ENCODE results near the gene NFATC4. TPM values are rescaled to one million over a fixed set of nuclear protein-coding genes. Genes with fewer than 3 reads are reported as not detected.

NFATC4 gene
- total and polyA plus RNA-seq, 7 donors: 10.4 to 120 (median 45.1) TPM

- intact Hi-C loops (cut with DNase I): loop anchor here (5.0 kb wide), 1 partner anchor 223 kb away; the partner anchor contains the start of gene EMC9
- 75 to 80% methylated on average over 1 of the region's 1 CpG for WGBS, 2 donors
- Histone ChIP-seq H3K27me3 (no peaks in the 10 kb centered on the region), H3K36me3 (peaks cover 0 to 4% (median 0%) of the 10 kb centered on the region in 4 donors), H3K9me3 (no peaks in the 10 kb centered on the region), H3K4me3 (no peak overlapping the region), H3K27ac (peak overlapping the region; percentile 91 to 99 (median 98)), H3K4me1 (peaks cover 0 to 36% (median 32%) of the 10 kb centered on the region in 4 donors)
- TF ChIP-seq EP300 (IDR thresholded peaks at IDR 0.05): no peak
- no peak for TF ChIP-seq CTCF (IDR thresholded peaks at IDR 0.05)
- TF ChIP-seq POLR2A (IDR thresholded peaks at IDR 0.05): no peak
- no peak for DNase-seq
These were observed 3.1 kb upstream of the NFATC4 start for GRCh38 chr14:24364841-24365240.

GRCh38 chr14:24365600-24366412, 2.2 kb upstream of the NFATC4 start:
- DNase-seq: peak; percentile 95
- H3K27me3 ChIP-seq: no peaks in the 10 kb centered on the region
- peaks cover 0 to 11% (median 0%) of the 10 kb centered on the region in 4 donors for H3K36me3 ChIP-seq
- peak; percentile 87 to 96 (median 94) for TF ChIP-seq CTCF (IDR thresholded peaks at IDR 0.05)
- no peak for TF ChIP-seq EP300 (IDR thresholded peaks at IDR 0.05)
- TF ChIP-seq POLR2AphosphoS5 (IDR thresholded peaks at IDR 0.05): peak in 3 of 4 donors; percentile 28 to 61 (median 58)
- TF ChIP-seq POLR2A (IDR thresholded peaks at IDR 0.05): no peak
- 3 to 7% methylated on average over 28 of the region's 28 CpGs for WGBS, 2 donors
- peak overlapping the region; percentile 69 to 90 (median 80) for H3K4me3 ChIP-seq
- H3K27ac ChIP-seq: peak overlapping the region; percentile 91 to 99 (median 98)
- no peaks in the 10 kb centered on the region for H3K9me3 ChIP-seq
- peaks cover 0 to 45% (median 34%) of the 10 kb centered on the region in 4 donors for H3K4me1 ChIP-seq
- intact Hi-C loops (cut with DNase I): loop anchor here (1.0 to 5.0 kb wide), 3 partner anchors 65 to 224 kb away; partner anchors contain the start of genes EMC9 and TINF2

- Histone ChIP-seq H3K36me3 (peaks cover 0 to 17% (median 0%) of the 10 kb centered on the region in 4 donors), H3K4me1 (peaks cover 0 to 46% (median 34%) of the 10 kb centered on the region in 4 donors), H3K27me3 (no peaks in the 10 kb centered on the region), H3K4me3 (peak overlapping the region; percentile 69 to 90 (median 80)), H3K27ac (peak overlapping the region; percentile 91 to 99 (median 98)), H3K9me3 (no peaks in the 10 kb centered on the region)
- 0 to 3% methylated on average over 16 of the region's 16 CpGs for WGBS, 2 donors
- TF ChIP-seq POLR2AphosphoS5 (IDR thresholded peaks at IDR 0.05) (peak in 3 of 4 donors; percentile 80 to 87 (median 86)), POLR2A (IDR thresholded peaks at IDR 0.05) (no peak), EP300 (IDR thresholded peaks at IDR 0.05) (peak in 1 of 4 donors; percentile 10)
- no peak for DNase-seq
- intact Hi-C loops (cut with DNase I): loop anchor here (1.0 to 5.0 kb wide), 3 partner anchors 65 to 224 kb away; partner anchors contain the start of genes EMC9 and TINF2
These were observed 1.6 kb upstream of the NFATC4 start for GRCh38 chr14:24366413-24366720.

GRCh38 chr14:24366721-24367513, 1.1 kb upstream of the NFATC4 start:
- intact Hi-C loops (cut with DNase I): loop anchor here (1.0 to 5.0 kb wide), 4 partner anchors 64 to 225 kb away; partner anchors contain the start of genes EMC9, SDR39U1 and TINF2
- Histone ChIP-seq H3K27ac (peak overlapping the region; percentile 91 to 99 (median 98)), H3K4me1 (peaks cover 0 to 52% (median 37%) of the 10 kb centered on the region in 4 donors)

More at GRCh38 chr14:24366721-24367513, 1.1 kb upstream of the NFATC4 start:
- Histone ChIP-seq H3K9me3 (no peaks in the 10 kb centered on the region), H3K36me3 (peaks cover 0 to 22% (median 0%) of the 10 kb centered on the region in 4 donors), H3K4me3 (peak overlapping the region; percentile 69 to 90 (median 80)), H3K27me3 (no peaks in the 10 kb centered on the region)
- WGBS, 2 donors: 1 to 2% methylated on average over 40 of the region's 40 CpGs
- TF ChIP-seq POLR2AphosphoS5 (IDR thresholded peaks at IDR 0.05): peak; percentile 52 to 80 (median 64)
- TF ChIP-seq POLR2A (IDR thresholded peaks at IDR 0.05): peak; percentile 56 to 66
- TF ChIP-seq CTCF (IDR thresholded peaks at IDR 0.05): no peak
- TF ChIP-seq EP300 (IDR thresholded peaks at IDR 0.05): peak in 1 of 4 donors; percentile 46
- DNase-seq: peak; percentile 96

All from sigmoid colon (tissue), 7 donors.